Activated T-cell treated with anti-CD3 and anti-CD28 coated beads, Interleukin-2, amount 50 U/mL, for 4 hours (primary cell): Measurements from ENCODE around the gene ASIC3. TPM values are rescaled to one million over a fixed set of nuclear protein-coding genes. Genes with fewer than 3 reads are reported as not detected.
"Not testable (repeated sequence)": the region's sequence is repeated elsewhere in the genome, so short reads cannot be mapped to it uniquely, and the experiment has no call there.

ENCODE experiments used
- ATAC-seq, 2 donors: fragments of 200-7000 bp; cut with Tn5 transposase; one replicate each; pipeline ENCODE4 v1.10.0; 2021
- DNase-seq: peaks from one replicate; pipeline ENCODE4 v3.0.0-alpha.2; 2020
- H3K27me3 Mint-ChIP-seq: one replicate; pipeline ENCODE4 v1.8.0; 2021; ENCODE audit warnings: low read depth, mixed read lengths
- H3K36me3 Mint-ChIP-seq: one replicate; pipeline ENCODE4 v1.8.0; 2022; ENCODE audit warnings: mixed read lengths; ENCODE audit not compliant: insufficient read depth
- H3K4me1 Mint-ChIP-seq: one replicate; pipeline ENCODE4 v1.8.0; 2021; ENCODE audit warnings: low read depth, mixed read lengths
- H3K4me3 Mint-ChIP-seq: one replicate; pipeline ENCODE4 v1.8.0; 2021; ENCODE audit warnings: mild to moderate bottlenecking, moderate library complexity, mixed read lengths
- H3K9me3 Mint-ChIP-seq: one replicate; pipeline ENCODE4 v1.8.0; 2021; ENCODE audit warnings: mixed read lengths
- total RNA-seq, 3 donors: library from RNA; stranded (reverse); gene quantifications; one replicate each; pipeline ENCODE4 v1.2.1, GENCODE V29; 2021

Gene ASIC3
- total RNA-seq, 3 donors from 2014 or later, result 2.4 to 3.4 (median 3.3) TPM

DNA sequence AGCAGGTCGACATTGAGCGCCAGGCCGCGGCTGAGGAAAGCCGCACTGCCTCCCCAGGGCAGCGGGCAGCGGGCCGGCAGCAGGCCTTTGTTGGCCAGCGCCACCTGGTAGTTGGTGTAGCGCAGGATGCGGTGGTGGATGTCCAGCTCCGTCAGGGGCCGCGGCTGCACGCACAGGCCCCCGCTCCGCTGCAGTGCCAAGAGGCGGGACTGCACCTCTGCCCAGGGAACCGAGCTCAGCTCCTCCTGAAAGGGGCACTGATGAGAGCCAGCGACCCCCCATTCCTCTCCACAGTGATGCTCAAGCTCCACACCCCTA lies 29.2 kb upstream of the ASIC3 start:
- peaks cover 45% of the 10 kb centered on the region for H3K4me1 Mint-ChIP-seq
- peaks cover 20% of the 10 kb centered on the region for H3K27me3 Mint-ChIP-seq
- ATAC-seq, result no peak

DNA sequence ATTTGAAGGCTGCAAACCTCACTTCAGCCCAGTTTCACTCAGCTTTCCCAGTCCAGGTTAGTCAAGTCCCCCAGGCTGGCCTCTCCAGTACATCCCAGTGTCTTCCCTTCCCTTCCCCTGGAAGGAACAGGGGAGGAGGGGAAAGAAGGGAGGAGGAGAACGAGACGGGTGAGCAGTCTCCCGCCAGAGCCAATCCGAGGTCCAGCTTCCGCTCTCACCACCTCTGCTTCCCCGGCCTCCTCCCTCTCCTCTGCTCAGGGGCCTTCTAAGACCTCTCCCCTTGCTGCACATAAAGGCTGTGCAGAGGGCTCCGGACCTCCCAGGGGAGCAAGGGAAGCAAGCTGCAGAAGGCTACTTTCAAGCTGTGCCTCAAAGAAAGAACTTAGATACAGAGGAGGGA lies 28.1 kb upstream of the ASIC3 start:
- peaks cover 34% of the 10 kb centered on the region for H3K4me1 Mint-ChIP-seq
- ATAC-seq (no peak), DNase-seq (no peak)
- H3K4me3 Mint-ChIP-seq, result no peak overlapping the region
- no peaks in the 10 kb centered on the region for H3K36me3 Mint-ChIP-seq
- no peaks in the 10 kb centered on the region for H3K9me3 Mint-ChIP-seq
- peaks cover 20% of the 10 kb centered on the region for H3K27me3 Mint-ChIP-seq

More for the DNA sequence above, 29.2 kb upstream of the ASIC3 start:
- no peak for DNase-seq
- no peaks in the 10 kb centered on the region for H3K9me3 Mint-ChIP-seq
- no peaks in the 10 kb centered on the region for H3K36me3 Mint-ChIP-seq
- peak overlapping the region; percentile 67 for H3K4me3 Mint-ChIP-seq

DNA sequence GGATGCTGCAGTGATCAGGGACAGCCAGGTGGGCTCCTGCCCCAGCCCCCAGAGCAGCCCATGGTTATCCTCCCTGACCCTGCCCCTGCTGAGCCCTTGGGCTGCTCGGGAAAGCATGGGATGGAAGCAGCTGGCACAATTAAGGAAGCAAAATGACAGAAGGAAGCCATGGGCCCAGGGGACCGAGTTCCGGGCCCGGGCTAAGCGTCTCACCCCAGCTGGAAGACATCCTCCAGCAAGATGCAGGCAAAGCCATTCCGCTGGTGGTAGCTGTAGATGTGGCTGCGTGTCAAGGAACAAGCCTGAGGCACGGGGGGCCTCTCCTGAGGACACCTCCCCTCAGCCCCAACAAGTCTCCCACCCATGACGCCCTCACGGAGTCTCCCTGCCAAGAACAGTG lies 25.1 kb upstream of the ASIC3 start:
- Mint-ChIP-seq H3K4me1 (peaks cover 18% of the 10 kb centered on the region), H3K27me3 (peaks cover 19% of the 10 kb centered on the region), H3K9me3 (no peaks in the 10 kb centered on the region), H3K4me3 (no peak overlapping the region), H3K36me3 (no peaks in the 10 kb centered on the region)
- DNase-seq, result no peak
- no peak for ATAC-seq

DNA sequence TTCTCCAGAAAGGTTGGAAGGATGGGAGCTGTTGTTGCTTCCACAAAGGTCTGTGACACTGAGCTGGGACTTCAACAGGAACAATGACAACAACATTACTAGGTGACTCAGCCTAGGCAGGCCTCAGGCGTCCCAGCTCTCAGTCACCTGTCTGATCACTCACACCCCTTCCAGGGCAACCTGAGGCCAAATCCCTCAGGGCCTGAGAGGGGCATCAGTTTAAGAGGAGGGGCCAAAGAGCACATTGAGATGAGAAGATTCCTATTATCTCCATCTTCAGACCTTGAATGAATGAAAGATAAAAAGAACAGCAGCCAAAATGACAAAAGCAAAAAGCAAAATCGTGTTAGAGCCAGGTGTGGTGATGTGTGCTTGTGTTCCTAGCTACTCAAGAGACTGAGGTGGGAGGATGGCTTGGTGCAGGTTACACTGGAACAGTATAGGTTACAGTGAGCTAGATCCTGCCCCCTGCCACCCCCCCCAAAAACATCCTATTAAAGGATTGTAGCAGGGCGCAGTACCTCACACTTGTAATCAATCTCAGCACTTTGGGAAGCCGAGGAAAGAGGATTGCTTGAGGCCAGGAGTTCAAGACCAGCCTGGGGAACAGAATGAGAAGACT lies 23.8 kb upstream of the ASIC3 start, which contains the start of gene ATG9B:
Gene ATG9B (minus strand): TSS at position 60 of the 622 bp plus-strand sequence. CDS start 71 bp downstream, outside the sequence.
- Mint-ChIP-seq H3K4me3 (no peak within 1 kb of the TSS), H3K27me3 (peaks cover 13% of the 10 kb centered on the region), H3K4me1 (peaks cover 17% of the 10 kb centered on the region), H3K36me3 (peaks cover 2% of the 10 kb centered on the region), H3K9me3 (no peaks in the 10 kb centered on the region)
- ATAC-seq (no peak), DNase-seq (no peak)

DNA sequence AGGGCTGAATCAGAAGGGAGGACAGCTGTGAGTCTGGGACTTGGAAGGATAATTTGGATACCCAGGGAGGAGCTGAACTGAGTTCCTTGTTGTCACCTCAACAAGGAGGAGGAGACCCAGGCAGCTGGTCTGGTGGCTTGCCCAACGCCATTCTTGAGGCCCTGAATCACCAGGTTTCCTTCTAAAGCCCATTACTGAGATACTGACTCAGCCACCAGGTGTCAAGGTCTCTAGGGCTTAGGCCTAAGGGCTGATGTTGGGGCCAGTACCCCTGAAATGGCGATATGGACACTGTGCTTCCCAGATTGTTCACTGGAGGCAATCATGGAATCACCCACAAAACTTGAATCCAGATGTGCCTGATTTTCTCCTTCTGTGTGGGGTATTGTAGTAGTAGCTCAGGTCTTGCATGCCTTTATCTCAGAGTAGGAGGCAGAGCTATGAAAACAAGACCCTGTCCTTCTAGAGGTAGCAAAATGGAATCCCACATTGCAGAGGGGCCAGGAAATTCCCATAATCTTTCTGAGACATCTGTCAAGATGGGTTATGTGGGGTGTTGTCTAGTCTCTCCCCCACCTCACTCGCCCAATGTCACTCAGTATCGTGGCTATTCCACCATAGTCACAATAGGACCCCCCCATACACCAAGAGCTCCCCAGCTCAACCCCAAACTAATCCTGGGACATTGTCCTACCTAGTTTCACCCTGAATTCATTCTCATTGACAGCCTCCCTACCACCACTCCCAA lies 22.2 kb upstream of the ASIC3 start:
- no peak for DNase-seq
- ATAC-seq, result no peak
- no peaks in the 10 kb centered on the region for H3K9me3 Mint-ChIP-seq
- no peak overlapping the region for H3K4me3 Mint-ChIP-seq
- H3K4me1 Mint-ChIP-seq, result peaks cover 20% of the 10 kb centered on the region
- H3K36me3 Mint-ChIP-seq, result peaks cover 2% of the 10 kb centered on the region
- peaks cover 3% of the 10 kb centered on the region for H3K27me3 Mint-ChIP-seq

DNA sequence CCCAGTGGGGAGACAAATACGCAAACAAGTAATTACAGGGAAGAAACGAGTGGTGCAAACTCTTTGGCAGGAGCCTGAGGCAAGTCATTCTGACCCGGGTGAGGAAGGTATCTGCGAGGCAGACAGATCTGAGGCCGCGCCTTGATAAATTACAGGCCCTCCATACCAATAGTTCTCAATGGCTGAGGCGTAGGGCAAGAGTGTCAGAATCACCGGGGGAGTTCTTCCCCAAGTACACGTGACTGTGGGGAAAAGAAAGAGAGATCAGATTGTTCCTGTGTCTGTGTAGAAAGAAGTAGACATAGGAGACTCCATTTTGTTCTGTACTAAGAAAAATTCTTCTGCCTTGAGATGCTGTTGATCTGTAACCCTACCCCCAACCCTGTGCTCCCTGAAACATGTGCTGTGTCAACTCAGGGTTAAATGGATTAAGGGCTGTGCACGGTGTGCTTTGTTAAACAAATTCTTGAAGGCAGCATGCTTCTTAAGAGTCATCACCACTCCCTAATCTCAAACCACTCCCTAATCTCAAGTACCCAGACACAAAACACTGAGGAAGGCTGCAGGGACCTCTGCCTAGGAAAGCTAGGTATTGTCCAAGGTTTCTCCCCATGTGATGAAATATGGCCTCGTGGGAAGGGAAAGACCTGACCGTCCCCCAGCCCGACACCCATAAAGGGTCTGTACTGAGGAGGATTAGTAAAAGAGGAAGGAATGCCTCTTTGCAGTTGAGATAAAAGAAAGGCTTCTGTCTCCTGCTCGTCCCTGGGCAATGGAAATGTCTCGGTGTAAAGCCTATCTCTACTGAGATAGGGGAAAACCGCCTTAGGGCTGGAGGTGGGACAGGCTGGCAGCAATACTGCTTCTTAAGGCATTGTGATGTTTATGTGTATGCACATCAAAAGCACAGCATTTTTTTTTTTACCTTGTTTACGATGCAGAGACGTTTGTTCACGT lies 21.3 kb upstream of the ASIC3 start:
- H3K9me3 Mint-ChIP-seq, H3K27me3 Mint-ChIP-seq, DNase-seq, H3K36me3 Mint-ChIP-seq, ATAC-seq: not testable (repeated sequence)
- Mint-ChIP-seq H3K4me3 (peak overlapping the region; percentile 97), H3K4me1 (peaks cover 20% of the 10 kb centered on the region)

DNA sequence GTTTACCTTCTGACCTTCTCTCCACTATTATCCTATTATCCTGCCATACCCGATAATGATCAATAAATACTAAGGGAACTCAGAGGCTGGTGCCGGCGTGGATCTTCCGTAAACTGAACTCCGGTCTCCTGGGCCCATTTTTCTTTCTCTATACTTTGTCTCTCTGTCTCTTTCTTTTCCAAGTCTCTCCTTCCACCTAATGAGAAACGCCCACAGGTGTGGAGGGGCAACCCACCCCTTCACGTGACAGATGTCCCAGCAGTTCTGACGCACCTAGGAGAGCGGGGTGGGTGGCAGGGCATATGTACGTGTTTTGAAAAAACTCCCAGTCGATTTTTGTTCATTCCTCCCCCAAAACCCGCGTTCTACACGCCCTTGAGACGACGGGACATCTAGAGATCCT lies 20.6 kb upstream of the ASIC3 start:
- not testable (repeated sequence) for H3K36me3 Mint-ChIP-seq, DNase-seq, H3K27me3 Mint-ChIP-seq, H3K9me3 Mint-ChIP-seq
- H3K4me1 Mint-ChIP-seq, result peaks cover 20% of the 10 kb centered on the region
- ATAC-seq, result peak in 1 of 2 donors; percentile 6
- peak overlapping the region; percentile 97 for H3K4me3 Mint-ChIP-seq

DNA sequence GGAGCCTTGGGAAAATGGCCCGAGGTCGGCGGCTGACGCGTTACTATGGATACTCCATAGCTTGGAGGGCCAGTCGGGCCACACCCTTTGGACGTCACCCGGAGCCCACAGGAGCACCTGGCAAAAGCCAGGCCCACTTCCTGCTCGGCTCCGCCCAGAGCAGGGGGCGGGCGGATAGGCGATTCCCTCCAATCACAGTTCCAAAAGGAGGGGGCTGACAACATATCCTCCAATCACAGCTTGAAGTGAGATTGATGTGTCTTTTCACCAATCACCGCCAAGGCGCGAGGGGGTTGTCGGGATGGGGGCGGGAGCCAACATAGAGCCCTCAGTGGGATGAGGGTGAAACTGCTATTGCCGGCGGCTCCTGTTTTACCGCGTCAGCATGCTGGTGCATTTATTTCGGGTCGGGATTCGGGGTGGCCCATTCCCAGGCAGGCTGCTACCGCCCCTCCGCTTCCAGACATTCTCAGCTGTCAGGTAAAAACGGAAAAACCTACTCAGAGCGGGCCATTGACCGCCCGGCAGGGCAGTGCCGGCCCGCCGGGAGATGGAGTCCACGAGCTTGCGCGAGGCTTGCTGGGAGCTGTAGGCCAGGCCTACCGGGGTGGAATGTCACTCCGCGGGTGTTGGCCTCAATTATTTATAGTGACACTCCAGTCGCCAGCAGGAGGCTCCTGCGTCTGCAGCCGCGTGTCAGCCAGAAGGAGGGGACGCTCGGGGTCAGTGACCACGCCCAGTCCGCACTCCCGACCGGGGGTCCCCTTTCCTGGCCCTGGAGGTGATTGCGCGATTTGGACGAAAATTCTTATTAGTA lies 20.0 kb upstream of the ASIC3 start, which contains the start of gene ABCB8:
Gene ABCB8 (plus strand): TSS at position 320 of the 817 bp plus-strand sequence. CDS start 66 bp downstream, at position 386.
- DNase-seq (peak; percentile 97), ATAC-seq (peak; percentile 93 to 96)
- Mint-ChIP-seq H3K4me1 (peaks cover 20% of the 10 kb centered on the region), H3K36me3 (peaks cover 5% of the 10 kb centered on the region), H3K9me3 (no peaks in the 10 kb centered on the region), H3K27me3 (no peaks in the 10 kb centered on the region), H3K4me3 (peak within 1 kb of the TSS; percentile 97)

DNA sequence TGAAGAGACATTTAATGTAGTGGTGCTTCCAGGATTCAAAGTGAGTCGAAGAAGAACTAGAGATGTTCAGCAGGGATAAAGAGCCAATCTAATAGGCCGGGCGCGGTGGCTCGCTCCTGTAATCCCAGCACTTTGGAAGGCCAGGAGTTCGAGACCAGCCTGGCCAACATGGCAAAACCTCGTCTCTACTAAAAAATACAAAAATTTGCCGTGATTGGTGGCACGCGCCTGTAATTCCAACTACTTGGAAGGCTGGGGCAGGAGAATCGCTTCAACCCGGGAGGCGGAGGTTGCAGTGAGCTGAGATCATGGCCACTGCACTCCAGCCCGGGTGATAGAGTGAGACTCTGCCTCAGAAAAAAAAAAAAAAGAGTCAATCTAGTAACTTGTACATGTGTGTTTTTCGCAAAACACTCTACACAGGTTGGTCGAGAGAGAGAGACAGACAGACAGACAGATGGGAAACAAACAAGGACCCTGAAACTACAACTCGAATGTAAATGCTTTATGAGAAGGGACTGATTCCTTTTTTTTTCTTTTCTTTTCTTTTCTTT lies 19.3 kb upstream of the ASIC3 start:
- ATAC-seq (no peak), DNase-seq (no peak)
- Mint-ChIP-seq H3K4me3 (peak overlapping the region; percentile 97), H3K36me3 (peaks cover 5% of the 10 kb centered on the region), H3K9me3 (no peaks in the 10 kb centered on the region), H3K27me3 (no peaks in the 10 kb centered on the region), H3K4me1 (peaks cover 20% of the 10 kb centered on the region)

DNA sequence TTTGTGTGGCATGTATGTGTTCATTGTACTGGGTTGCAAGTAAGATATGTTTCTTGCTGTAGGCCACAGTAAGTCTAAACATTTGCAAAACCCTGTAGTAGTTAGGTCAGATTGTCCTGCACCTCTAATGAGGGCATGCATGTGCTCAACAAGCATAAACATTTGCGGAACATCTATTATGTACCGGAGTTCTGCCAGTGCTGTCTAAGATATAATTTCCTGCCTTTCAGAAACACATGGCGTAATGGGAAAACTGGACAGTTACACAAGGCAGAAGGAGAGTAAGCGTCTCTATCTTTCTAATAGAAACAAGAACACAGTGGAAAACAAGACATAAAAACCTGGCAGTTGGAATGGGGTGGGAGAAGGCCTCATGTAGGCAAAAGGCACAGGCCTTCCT lies 17.3 kb upstream of the ASIC3 start:
- no peaks in the 10 kb centered on the region for H3K27me3 Mint-ChIP-seq
- ATAC-seq (no peak), DNase-seq (no peak)
- H3K36me3 Mint-ChIP-seq, result peaks cover 9% of the 10 kb centered on the region
- no peaks in the 10 kb centered on the region for H3K9me3 Mint-ChIP-seq
- H3K4me3 Mint-ChIP-seq, result no peak overlapping the region
- H3K4me1 Mint-ChIP-seq, result peaks cover 20% of the 10 kb centered on the region

DNA sequence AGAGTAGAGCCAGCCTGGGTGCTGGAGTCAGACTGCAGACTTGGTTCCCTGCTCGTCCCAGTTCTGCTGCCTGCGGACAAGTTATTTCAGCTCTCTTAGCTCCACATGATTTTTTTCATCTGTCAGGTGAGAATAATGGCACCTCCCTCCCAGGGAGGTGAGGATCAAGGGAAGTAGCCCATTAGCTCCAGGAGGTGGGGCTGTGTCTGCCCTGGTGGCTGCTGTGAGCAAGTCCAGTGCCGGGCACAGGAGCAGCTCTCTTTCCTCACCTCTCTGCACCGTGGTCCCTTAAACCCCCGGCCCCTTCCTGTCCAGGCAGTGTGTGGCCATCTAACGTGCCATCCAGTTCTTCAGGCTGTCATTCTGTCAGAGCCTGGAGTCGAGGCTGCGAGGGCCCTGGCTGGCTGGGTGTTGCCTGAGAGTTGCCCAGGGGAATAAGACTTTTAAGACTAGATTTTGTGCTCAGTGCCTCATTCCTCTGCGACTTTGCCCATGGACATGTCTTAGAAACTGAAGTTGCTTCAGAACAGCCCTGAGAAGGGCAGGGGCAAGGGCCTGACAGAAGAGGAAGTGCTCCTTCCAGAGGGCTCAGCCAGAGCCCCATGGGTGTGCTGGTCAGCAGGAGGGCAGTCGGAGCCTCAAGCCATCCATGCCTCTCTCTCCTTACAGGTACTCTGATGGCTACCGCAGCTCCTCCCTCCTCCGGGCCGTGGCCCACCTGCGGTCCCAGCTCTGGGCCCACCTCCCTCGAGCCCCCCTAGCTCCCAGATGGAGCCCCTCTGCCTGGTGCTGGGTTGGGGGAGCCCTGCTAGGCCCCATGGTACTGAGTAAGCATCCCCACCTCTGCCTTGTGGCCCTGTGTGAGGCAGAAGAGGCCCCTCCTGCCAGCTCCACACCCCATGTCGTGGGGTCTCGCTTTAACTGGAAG lies 15.1 kb upstream of the ASIC3 start:
- peaks cover 12% of the 10 kb centered on the region for H3K4me1 Mint-ChIP-seq
- peaks cover 9% of the 10 kb centered on the region for H3K36me3 Mint-ChIP-seq

DNA sequence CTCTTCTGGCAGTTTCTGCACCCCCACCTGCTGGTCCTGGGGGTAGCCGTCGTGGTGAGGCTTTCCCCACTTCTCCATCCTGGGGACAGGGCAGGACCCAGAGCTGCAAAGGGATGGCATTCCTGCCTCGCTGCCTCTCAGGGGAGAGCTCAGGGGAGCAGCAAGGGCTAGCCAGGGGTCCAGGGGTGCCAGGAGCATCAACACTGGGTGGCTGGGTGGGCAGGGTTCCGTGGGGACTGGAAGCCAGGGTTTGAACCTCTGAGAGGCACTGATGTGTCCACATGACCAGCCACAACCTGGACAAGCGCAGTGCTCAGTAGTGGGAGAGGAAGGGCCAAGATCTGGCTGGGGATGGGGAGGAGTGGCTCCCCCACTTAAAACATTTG lies 14.5 kb upstream of the ASIC3 start:
- no peak for DNase-seq
- H3K27me3 Mint-ChIP-seq, result no peaks in the 10 kb centered on the region
- H3K9me3 Mint-ChIP-seq, result no peaks in the 10 kb centered on the region
- H3K36me3 Mint-ChIP-seq, result peaks cover 6% of the 10 kb centered on the region
- H3K4me1 Mint-ChIP-seq, result peaks cover 12% of the 10 kb centered on the region
- H3K4me3 Mint-ChIP-seq, result no peak overlapping the region
- no peak for ATAC-seq

More for the DNA sequence above, 15.1 kb upstream of the ASIC3 start:
- Mint-ChIP-seq H3K27me3 (no peaks in the 10 kb centered on the region), H3K4me3 (no peak overlapping the region), H3K9me3 (no peaks in the 10 kb centered on the region)
- no peak for DNase-seq
- ATAC-seq, result no peak
